Pancreas (tissue), 10 donors: ENCODE results near the gene SLC41A1. TPM values are rescaled to one million over a fixed set of nuclear protein-coding genes. Genes with fewer than 3 reads are reported as not detected.

Experiments used
- ATAC-seq, 4 donors: fragments of 200-7000 bp; cut with Tn5 transposase; one replicate each; pipeline versions ENCODE4 v1.8.0 to v1.9.1; 2020; ENCODE audit warnings: mild to moderate bottlenecking in 4 of 4, moderate library complexity in 4 of 4
- DNase-seq, 6 donors: peaks; one replicate each; pipeline ENCODE4 v3.0.0-alpha.2; 2020
- FAIRE-seq: peaks from 2 replicates; lab custom pipeline; 2012; peaks lifted over from hg19 to GRCh38; lab: Jason Lieb, UNC
- H3K27ac ChIP-seq, 4 donors: fragments of 200-600 bp; sonication (generic); 1 replicate in 3 of 4; 2 replicates in 1 of 4; pipeline versions ENCODE4 v1.5.0 to v1.8.0; 2020
- H3K27me3 ChIP-seq, 4 donors: fragments of 200-600 bp; one replicate each; pipeline ENCODE4 v1.8.0; 2021
- H3K36me3 ChIP-seq, 3 donors: fragments of 200-600 bp; sonication (generic) in 1 of 3; one replicate each; pipeline versions ENCODE4 v1.5.0 to v1.8.0; 2020 to 2021
- H3K4me1 ChIP-seq, 3 donors: fragments of 200-600 bp; one replicate each; pipeline ENCODE4 v1.8.0; 2021
- H3K4me3 ChIP-seq, 4 donors: fragments of 200-600 bp; sonication (generic) in 2 of 4; one replicate each; pipeline versions ENCODE4 v1.5.0 to v1.8.0; 2020 to 2021
- H3K9me3 ChIP-seq, 4 donors: fragments of 200-600 bp; one replicate each; pipeline ENCODE4 v1.8.0; 2021
- CTCF ChIP-seq, 4 donors: fragments of 200-600 bp; sonication (generic) in 3 of 4; IDR thresholded peaks; one replicate each; pipeline versions ENCODE4 v1.5.0 to v1.8.0; 2021; ENCODE audit warnings: antibody characterized with exemption in 4 of 4
- WGBS, 2 donors: extraction: QIAGEN DNeasy Blood & Tissue Kit; methylation state at CpG; one replicate each; pipeline ENCODE4 v1.1.7; 2013; 5-methylcytosine and 5-hydroxymethylcytosine counted together
- intact Hi-C, 3 donors: fragments of 100-400 bp; cut with DNase I; formaldehyde crosslinking; loops; one replicate each; pipeline versions ENCODE4 v1.11.1 to v1.14.2; 2022
- polyA plus RNA-seq, 2 donors: library from polyadenylated mRNA; stranded (reverse); fragments of 200-250 nt; gene quantifications; one replicate each; pipeline ENCODE4 v1.2.3, GENCODE V29; 2013
- total RNA-seq, 6 donors: library from RNA; stranded (reverse); fragmentation: NEBNext Ultra II Directional in 4 of 6; extraction: Animal tissue kit (Norgen Biotek cat#: 25700) in 4 of 6; gene quantifications; one replicate each; pipeline versions ENCODE4 v1.2.1 to v1.2.4, GENCODE V29; 2021 to 2023
- donor health status: healthy with polysubstance abuse.
- donor health status: DM: no; HTN: no; CAD: no; lungs with moderate emphysema.
- donor health status: DM: no; HTN: no; CAD: no.
- donor health status: control.
- donor health status: control.
- donor health status: Bipolar disorder and iron deficiency.
- donor health status: DM: yes; HTN: yes; CAD: no.
- donor health status: DM: no; HTN: no; CAD: no.
- donor health status: DM: no; HTN: no; CAD: no.
- donor health status: DM: yes; HTN: yes; CAD: no.

The SLC41A1 gene
- total and polyA plus RNA-seq, 8 donors = 20.7 to 57.7 (median 36.8) TPM

DNA sequence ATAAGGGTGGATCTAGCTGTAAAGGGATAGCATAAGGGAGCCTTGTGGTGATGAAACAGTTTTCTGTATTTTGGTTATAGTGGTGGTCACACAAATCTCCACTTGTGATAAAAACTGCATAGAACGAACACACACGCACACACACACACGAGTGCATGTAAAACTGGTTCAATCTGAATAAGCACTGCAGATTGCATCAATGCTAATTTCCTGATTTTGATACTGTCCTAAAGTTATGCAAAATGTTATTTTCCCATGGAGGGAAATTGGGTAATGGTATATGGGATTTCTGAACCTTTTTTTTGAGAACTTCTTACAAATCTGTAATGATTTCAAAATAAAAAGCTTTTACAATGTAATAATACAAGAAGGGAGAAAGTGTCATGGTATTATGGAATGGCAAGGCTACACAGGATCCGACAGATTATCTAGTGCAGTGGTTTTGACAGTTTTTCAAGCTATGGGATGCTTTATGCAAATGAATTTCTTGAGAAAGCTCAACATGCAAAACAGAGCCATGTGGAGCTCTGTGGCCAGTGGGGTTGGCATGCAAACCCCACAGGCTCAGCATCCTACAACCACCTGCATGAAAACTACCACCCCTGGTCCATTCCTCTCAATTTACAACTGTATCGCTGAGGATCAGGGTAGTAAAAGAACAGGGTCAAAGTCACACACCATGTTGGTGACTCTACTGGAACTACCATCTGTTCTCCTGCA lies 18.8 kb downstream of the SLC41A1 start:
- FAIRE-seq (no peak), DNase-seq (no peak), ATAC-seq (no peak)
- Histone ChIP-seq H3K36me3 (peaks cover 0 to 88% (median 19%) of the 10 kb centered on the region in 3 donors), H3K27ac (no peak overlapping the region), H3K27me3 (no peaks in the 10 kb centered on the region), H3K4me1 (peaks cover 0 to under 1% (median 0%) of the 10 kb centered on the region in 3 donors), H3K4me3 (no peak overlapping the region), H3K9me3 (no peaks in the 10 kb centered on the region)
- no peak for TF ChIP-seq CTCF (IDR thresholded peaks at IDR 0.05)
- 65 to 71% methylated on average over 5 of the region's 5 CpGs for WGBS, 2 donors
- intact Hi-C loops = loop anchor here in 2 of 3 donors (5.0 to 10.0 kb wide), 2 partner anchors 121 to 183 kb away; no protein-coding TSS in a partner anchor

DNA sequence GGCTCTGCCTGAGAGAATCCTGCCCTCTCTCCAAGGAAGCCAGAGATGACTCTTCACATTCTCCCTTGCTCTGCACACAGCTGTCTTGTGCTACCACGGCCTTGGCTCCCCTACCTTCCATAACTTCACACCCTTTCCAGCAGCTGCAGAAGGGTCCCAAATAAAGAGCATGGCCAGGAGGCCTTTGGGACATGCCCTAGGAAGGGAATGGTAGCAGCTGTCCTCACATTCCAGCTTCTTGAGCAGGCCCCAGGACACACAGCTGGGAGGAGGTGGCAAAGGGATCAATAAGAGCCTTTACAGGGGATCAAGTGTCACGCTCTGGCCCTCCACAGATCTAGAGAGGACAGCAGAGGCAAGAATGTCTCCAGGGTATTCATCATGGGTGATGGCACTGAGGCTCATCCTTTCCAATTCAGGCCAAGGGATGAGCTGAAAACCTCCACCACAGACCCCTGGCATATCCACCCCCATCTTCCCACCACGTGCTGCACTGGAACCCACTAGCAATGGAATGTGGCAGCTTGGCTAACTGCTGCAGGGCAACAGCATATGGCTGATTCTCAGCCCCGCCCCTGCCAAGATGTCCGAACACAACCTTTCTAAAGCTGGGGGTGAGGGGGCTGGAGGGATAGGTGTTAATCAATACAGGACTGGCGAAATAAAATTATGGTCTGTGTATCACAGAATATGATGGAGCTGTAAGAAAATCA lies 19.9 kb downstream of the SLC41A1 start:
- no peaks in the 10 kb centered on the region for H3K27me3 ChIP-seq
- no peak overlapping the region for H3K27ac ChIP-seq
- intact Hi-C loops = loop anchor here in 2 of 3 donors (5.0 to 10.0 kb wide), 2 partner anchors 122 to 184 kb away; no protein-coding TSS in a partner anchor
- no peak overlapping the region for H3K4me3 ChIP-seq
- 48 to 52% methylated on average over 6 of the region's 6 CpGs for WGBS, 2 donors
- no peaks in the 10 kb centered on the region for H3K9me3 ChIP-seq
- no peak for FAIRE-seq
- peak in 1 of 4 donors; percentile 30 for ATAC-seq
- no peaks in the 10 kb centered on the region for H3K4me1 ChIP-seq
- no peak for DNase-seq
- H3K36me3 ChIP-seq = peaks cover 0 to 77% (median 10%) of the 10 kb centered on the region in 3 donors
- no peak for TF ChIP-seq CTCF (IDR thresholded peaks at IDR 0.05)

- no peak for ATAC-seq
- H3K9me3 ChIP-seq = no peaks in the 10 kb centered on the region
- no peaks in the 10 kb centered on the region for H3K27me3 ChIP-seq
- TF ChIP-seq CTCF (IDR thresholded peaks at IDR 0.05) = no peak
- no peaks in the 10 kb centered on the region for H3K4me1 ChIP-seq
- H3K27ac ChIP-seq = no peak overlapping the region
- H3K36me3 ChIP-seq = peaks cover 0 to 71% (median 10%) of the 10 kb centered on the region in 3 donors
- intact Hi-C loops = loop anchor here in 2 of 3 donors (5.0 to 10.0 kb wide), 2 partner anchors 122 to 185 kb away; no protein-coding TSS in a partner anchor
- no peak for DNase-seq
- H3K4me3 ChIP-seq = no peak overlapping the region
- 78% methylated on average over 8 of the region's 8 CpGs for WGBS, 2 donors
- FAIRE-seq = no peak
Measured at GRCh38 chr1:205792481-205792881, 20.5 kb downstream of the SLC41A1 start.

DNA sequence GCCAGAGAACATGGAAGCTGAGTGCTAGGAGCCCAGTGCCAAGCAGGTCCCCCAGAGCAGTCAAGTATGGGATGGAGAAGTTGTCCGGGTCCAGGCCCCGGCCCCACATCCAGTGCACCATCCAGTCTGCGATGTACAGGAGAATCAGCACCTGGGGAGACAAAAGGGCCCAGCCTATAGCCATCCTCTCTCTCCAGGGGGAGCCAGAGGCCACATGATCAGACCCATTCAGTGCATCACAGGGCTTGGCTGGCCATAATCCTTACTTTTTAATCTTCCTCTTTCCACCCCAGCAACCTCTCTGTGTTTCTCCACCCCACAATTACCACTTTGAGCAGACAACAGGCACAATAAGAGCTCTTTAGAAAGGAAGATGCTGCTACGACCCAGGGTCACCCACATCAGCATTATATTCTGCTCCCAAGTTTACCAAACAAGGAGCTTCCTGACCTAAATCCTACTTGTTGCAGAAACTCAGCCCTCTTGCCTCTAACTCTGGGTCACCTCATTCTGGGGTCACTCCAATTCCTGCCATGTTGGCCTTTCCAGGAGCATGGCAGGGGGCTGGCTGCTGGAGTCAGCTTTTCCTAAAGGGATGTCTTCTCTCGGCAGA lies 21.3 kb downstream of the SLC41A1 start:
- Histone ChIP-seq H3K27me3 (no peaks in the 10 kb centered on the region), H3K4me1 (no peaks in the 10 kb centered on the region), H3K9me3 (no peaks in the 10 kb centered on the region), H3K27ac (no peak overlapping the region), H3K4me3 (no peak overlapping the region), H3K36me3 (peaks cover 0 to 64% (median 10%) of the 10 kb centered on the region in 3 donors)
- WGBS, 2 donors = 59 to 63% methylated on average over 5 of the region's 5 CpGs
- intact Hi-C loops = loop anchor here in 2 of 3 donors (5.0 to 10.0 kb wide), 2 partner anchors 123 to 186 kb away; no protein-coding TSS in a partner anchor
- DNase-seq (peak in 4 of 6 donors; percentile 55 to 78 (median 59)), FAIRE-seq (no peak), ATAC-seq (peak; percentile 72 to 94 (median 91))
- TF ChIP-seq CTCF (IDR thresholded peaks at IDR 0.05) = peak; percentile 36 to 63 (median 56)
